Endometrial microvascular endothelial cells (primary cell): ENCODE results near the gene U2AF2. TPM values are rescaled to one million over a fixed set of nuclear protein-coding genes. Genes with fewer than 3 reads are reported as not detected.

Source experiments
- in situ Hi-C: cut with HindIII; loops from 2 replicates; pipeline ENCODE4 v1.10.0; 2017; ENCODE audit warnings: low sequenced_read_pairs, low pct_unique_long_range_greater_than_20kb; ENCODE audit errors: inconsistent ontology term
- total RNA-seq: library from RNA; depleted of rRNA; stranded (reverse); fragments of >200 nt; gene quantifications from one replicate; pipeline ENCODE4 v1.2.3, GENCODE V29; 2015; ENCODE audit errors: inconsistent ontology term

Gene U2AF2
- total RNA-seq: 215 TPM

DNA sequence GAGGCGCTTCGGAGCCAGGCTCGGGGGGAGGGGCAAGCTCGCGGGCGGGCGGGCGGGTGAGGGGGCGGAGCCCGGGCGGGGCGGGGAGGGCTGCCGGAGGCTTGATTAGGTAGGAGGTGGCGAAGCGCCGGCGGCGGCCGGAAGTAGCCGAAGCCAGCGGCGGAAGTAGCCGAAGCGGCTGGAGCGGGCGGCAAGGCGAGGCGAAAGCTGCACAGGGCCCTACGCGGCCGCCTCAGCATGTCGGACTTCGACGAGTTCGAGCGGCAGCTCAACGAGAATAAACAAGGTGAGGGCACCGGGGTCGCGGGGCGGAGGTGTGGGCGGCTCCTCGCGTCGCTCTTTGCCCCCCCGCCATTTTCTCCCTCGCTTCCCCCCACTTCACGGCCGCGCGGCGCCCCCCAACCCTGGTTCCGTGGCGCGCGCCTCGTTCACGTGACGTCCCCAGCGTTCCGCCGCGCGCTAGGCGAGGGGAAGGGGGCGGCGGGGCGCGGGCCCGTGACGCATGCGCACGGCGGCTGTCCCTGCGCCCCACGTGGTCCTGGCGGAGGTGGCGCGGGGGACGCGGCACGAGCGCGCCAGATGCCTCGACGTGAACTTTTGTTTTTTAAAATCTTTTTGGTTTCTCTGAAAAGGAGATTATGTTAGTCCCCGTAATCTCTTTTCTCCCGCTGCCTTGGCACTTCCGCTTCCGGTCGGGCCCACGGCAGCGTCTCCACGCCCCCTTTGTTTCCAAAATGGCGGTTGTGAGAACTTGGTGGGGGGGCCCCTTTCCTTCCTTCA, at the start of gene U2AF2:
U2AF2 (plus strand) TSS at position 168 of the 780 bp plus-strand sequence; CDS start at position 238, 70 bp downstream.
- in situ Hi-C loops: no loop called here

DNA sequence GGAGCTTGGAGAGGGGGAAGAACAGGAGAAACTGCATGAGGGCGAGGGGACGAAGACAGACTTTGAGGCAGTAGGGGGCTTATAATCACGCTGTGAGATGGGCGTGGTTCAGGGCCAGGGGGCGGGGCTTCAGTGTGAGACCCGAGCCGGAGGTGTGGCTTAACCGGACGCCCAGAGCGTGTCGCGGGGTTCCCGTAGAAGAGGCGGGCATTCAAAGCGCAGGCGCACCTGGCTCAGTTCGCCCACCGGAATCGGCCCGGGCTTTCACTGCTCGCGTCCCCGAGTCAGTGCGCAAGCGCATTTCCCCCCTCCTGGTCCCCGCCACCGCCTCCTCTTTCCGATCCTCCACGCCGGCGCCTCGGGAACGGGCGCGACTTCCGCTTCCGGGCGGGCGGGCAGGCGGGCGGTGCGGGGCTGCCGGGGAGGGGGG, 49.6 kb upstream of the U2AF2 start:
- in situ Hi-C loops: no loop called here

DNA sequence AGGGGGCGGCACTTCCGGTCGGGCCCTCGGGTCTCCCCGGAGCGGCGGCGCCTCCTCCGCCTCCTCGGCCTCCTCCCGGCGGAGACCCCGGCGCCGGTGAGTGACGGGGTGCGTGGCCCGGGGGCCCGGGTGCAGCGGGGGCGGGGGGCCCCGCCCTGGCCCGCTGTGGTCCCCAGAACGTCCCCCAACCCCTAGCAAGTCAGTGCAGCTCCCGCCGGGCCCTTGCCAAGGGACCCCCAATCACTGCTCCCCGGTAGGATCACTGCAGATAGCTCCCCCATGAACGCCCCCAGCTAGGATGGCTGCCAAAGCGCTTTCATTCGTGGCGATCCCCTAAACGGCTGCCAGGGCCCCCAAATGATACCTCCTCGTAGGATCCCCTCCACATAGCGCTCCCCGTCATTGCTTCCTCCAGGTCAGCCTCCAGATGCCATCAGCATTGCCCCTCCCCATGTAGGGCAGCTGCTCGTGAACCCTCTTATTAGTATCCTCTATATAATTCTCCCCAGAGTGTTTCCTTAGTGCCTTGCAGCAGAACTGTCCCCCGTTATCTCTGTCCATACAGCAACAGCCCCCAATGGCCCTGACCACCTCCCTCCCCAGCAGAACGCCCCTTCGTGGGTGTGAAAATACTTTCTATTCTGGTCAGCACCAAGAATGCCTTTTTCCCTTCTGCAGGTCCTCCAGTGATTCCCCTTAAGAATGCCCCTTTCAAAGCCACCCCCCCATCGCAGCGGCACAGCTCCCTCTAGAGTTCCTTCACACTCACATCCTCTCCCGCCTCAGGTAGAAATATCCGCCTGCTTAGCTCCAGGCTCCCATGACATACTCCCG, 49.0 kb upstream of the U2AF2 start, which contains the start of gene ZNF865:
ZNF865 (plus strand) TSS at position 11 of the 834 bp plus-strand sequence. CDS start 7,972 bp downstream, outside the sequence.
- in situ Hi-C loops: no loop called here

- in situ Hi-C loops: no loop called here
Observed at GRCh38 chr19:55606471-55606787, 48.4 kb upstream of the U2AF2 start.

DNA sequence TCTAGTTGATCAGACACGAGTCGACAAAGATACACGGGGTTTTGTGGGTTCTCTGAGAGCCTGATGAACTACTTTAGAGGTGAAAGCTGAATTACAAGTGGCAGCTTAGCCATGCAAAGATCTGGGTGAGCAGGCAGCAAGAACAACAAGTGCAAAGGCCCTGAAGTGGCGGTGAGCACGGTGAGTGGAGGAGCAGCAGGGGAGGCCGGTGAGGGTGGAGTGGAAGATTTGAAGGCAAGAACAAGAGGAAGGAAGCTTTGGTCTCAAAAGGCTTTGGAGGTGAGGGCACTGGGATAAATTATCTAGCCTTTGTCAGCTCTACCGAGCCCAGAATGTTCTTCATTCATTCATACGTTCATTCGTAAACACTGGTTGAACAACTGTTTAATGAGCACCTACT, 48.0 kb upstream of the U2AF2 start:
- in situ Hi-C loops: no loop called here

DNA sequence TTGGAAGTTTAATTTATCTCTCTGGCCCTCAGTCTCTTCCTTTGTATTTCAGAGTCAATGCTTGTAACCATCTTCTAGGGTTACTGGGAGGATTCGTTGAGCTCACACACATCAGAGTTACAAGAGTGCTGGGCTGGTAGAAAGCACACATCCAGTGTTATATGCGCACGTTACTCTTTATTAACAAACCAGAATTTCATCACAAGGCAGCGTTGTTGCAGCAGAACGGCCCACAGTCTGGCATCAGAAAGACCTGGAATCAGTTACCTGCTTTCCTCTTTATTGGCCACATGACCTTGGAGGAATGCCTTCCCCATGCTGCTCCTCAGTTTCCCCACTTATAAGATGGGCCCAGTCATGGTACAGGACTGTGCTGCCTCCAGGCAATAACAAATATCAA, 45.5 kb upstream of the U2AF2 start:
- in situ Hi-C loops: no loop called here

- in situ Hi-C loops: no loop called here
Observed at GRCh38 chr19:55611300-55611982, 43.4 kb upstream of the U2AF2 start.

DNA sequence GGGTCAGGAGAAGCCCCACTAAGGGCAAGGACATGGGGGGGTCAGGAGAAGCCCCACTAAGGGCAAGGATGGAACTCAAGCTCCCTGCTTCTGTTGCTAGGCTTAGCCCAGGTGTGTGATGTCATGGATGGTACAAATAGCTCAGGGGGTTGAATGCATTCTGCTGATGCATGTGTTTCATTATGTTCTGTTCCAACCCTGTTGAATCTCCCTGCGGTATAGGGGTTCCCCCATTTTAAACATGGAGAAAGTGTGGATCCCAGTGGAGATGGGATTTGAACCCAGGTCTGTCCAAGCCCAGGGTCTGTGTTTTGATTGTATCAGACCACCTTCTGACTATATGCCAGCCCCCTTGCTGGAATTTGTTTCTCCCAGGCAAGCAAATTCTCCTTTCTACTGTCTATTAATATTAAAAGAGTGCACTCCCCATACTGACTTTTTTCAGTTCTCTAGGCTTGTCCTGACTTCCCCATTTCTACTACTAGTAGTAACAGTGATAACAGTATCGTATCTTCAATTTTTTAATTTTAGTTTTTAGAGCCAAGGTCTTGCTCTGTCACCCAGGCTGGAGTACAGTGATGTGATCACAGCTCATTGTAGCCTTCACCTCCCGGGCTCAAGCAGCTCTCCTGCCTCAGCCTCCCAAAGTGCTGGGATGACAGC, 42.7 kb upstream of the U2AF2 start:
- in situ Hi-C loops: no loop called here

DNA sequence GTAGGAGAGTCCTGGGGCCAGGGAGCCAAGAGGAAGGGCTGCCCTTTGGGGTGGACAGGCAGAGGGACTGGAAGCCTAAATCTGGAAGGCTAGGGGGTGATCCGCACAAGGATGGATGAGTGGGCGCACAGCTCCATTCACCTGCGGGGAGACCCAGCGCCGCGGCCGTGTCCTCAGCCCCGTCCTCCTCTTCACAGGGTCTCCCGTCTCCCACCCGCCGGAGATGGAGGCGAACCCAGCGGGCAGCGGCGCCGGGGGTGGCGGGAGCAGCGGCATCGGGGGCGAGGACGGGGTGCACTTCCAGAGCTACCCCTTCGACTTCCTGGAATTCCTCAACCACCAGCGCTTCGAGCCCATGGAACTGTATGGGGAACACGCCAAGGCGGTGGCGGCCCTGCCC, 41.4 kb upstream of the U2AF2 start:
- in situ Hi-C loops: no loop called here

- in situ Hi-C loops: no loop called here
Observed at GRCh38 chr19:55613930-55614710, 40.7 kb upstream of the U2AF2 start.

- in situ Hi-C loops: no loop called here
Observed at GRCh38 chr19:55614711-55615542, 39.9 kb upstream of the U2AF2 start.

DNA sequence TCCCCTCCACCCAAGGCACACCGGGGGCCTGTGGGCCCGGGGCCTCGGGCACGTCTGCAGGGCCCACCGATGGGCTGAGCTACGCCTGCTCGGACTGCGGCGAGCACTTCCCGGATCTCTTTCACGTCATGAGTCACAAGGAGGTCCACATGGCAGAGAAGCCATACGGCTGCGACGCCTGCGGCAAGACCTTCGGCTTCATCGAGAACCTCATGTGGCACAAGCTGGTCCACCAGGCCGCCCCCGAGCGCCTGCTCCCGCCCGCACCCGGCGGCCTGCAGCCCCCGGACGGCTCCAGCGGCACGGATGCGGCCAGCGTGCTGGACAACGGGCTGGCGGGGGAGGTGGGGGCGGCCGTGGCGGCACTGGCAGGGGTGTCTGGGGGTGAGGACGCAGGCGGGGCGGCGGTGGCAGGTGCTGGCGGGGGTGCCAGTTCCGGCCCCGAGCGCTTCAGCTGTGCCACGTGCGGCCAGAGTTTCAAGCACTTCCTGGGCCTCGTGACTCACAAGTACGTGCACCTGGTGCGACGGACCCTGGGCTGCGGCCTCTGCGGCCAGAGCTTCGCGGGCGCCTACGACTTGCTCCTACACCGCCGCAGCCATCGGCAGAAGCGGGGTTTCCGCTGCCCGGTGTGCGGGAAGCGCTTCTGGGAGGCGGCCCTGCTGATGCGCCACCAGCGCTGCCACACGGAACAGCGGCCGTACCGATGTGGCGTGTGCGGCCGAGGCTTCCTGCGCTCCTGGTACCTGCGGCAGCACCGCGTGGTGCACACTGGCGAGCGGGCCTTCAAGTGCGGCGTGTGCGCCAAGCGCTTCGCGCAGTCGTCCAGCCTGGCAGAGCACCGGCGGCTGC, 39.1 kb upstream of the U2AF2 start:
- in situ Hi-C loops: no loop called here

DNA sequence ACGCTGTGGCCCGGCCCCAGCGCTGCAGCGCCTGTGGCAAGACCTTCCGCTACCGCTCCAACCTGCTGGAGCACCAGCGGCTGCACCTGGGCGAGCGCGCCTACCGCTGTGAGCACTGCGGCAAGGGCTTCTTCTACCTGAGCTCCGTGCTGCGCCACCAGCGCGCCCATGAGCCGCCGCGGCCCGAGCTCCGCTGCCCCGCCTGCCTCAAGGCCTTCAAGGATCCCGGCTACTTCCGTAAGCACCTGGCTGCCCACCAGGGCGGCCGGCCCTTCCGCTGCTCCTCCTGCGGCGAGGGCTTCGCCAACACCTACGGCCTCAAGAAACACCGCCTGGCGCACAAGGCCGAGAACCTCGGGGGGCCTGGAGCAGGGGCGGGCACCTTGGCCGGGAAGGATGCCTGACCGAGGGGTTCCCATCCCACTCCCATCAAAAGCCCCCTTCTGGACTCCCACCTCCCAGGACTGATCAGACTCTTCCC, 38.4 kb upstream of the U2AF2 start:
- in situ Hi-C loops: no loop called here

DNA sequence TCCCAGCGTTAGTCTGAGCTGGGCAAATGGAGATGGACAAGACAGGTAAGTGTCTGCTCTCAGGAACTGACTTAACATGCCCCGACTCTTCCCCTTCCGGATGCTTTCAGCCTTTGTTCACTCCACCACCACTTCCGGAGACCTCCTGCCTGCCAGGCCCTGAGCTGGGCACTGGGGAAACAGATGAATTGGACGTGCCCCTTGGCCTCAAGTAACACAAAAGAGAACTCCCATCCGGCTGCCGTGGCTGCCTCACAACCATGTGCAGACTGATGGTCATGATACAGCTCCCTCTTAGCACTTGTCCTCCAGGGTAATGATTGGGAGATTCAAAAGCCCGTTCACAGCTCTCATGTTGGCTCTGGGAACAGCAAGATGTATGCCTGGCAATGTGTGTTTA, 37.4 kb upstream of the U2AF2 start:
- in situ Hi-C loops: no loop called here

GRCh38 chr19:55618426-55618825, 36.4 kb upstream of the U2AF2 start:
- in situ Hi-C loops: no loop called here

DNA sequence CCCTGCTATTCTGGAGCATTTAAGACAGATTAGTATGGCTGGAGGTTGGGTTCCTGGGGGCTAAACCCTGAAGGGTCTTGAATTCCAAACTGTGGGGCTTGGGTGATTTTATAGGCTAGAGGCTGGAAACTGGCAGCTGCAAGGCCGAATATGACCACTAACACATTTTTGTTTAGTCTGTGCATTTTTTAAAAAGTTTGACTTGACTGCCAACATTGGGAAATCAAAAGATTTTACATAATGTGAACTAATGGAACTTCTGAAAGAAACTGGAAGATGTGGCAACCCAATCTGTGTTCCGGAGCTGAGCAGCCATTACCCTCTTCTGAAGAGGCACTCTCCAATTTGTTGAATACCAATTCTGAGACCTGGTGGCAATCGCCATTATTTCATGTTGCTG, 35.5 kb upstream of the U2AF2 start:
- in situ Hi-C loops: no loop called here
